HG03565 (cell line): ENCODE results near the gene KMT5B.

Experiments
- ATAC-seq: cut with Tn5 transposase; IDR thresholded peaks from one replicate; pipeline ENCODE4 v1.9.1; 2021; ENCODE audit warnings: mild to moderate bottlenecking, moderate library complexity; ENCODE audit not compliant: unreplicated experiment

KMT5B gene

DNA sequence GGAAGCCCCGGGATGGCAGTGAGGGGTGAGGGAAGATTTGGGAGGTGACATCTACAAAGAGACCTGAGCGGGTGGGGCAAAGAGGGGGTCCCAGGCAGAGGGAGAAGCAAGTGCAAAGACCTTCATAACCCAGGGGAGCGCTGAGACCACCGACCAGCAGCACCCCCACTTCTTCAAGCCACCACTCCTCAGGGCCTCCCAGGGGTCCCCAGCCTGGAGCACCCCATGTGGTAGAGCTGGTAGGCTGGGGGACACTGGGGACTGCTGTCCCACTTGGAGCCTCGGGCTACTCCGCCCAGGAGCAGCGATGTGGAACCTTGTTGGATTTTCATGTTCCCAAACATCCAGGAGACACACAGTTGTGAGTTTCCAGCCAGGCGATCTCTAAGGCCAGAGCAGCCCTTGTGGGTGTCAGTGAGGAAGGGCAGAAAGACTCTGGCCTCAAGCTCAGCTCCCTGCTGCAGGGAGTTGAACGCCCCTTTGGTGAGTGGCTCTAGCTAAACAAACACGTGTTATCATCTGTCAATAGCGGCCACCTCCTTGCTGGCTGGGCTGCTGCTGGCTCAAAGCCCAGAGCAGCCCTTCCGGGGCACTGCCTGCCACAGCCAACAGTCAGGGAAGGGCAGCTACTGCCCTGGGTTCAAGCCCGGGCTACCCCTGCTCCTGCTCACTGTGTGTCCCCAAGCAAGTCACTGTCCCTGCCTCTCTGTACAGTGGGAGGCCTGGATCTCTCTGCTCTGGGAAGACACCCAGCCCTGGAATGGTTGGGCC is 66.2 kb downstream of the KMT5B start:
- no peak for ATAC-seq

DNA sequence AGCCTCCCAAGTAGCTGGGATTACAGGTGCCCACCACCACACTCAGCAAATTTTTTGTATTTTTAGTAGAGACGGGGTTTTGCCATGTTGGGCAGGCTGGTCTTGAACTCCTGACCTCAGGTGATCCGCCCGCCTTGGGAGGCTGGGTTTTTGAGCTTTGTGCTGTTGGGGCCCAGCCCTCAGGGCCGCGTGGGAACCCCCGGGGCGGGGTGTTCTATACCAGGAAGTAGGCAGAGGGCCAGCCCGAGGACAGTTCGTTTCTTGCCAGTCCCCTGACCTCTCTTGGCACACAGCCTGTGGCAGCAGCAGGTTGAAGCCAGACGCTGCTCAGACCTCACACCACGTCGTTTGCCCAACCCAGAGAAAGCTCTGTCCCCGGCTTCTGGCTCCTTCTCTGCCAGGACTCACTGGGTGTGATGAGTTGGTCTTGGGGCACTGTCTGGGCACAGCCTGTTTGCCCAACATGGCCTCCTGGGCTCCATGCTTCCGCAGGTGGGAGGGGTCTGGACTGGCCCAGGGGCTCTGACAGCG is 67.0 kb downstream of the KMT5B start:
- no peak for ATAC-seq

DNA sequence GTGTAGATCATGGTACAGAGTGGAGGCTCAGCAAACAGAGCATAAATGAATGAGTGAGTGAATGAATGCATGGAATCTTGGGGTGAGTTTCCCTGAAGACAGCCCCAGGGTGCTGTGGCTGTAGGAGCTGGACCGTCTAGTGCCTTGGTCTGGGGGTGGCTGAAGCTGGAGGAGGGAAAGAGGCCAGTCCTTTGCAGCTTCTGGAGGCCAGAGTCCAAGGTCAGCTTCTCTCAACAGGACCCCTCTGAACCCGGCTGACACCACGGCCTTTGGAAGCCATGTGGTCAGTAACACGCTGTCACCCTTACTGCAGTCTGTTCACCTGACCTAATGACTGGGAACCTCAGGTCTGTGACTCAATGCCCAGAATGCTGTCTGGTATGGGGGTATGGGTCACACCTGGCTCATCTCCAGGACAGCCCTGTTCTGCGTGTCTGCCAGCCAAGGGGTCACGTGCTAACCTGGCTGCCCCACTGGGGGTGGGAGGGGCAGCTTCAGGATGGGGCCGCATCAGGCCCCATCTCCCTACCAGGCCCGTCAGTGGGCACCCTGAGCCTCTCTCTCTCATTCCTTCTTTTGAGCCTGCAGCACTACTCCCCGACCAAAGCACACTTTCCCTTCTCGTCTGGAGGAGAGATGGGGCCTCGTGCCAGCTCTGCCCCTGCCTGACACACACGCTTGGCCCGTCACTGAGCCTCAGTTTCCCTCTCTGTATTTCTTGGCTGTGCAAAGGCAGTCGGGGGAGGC is 67.8 kb downstream of the KMT5B start:
- ATAC-seq = no peak

DNA sequence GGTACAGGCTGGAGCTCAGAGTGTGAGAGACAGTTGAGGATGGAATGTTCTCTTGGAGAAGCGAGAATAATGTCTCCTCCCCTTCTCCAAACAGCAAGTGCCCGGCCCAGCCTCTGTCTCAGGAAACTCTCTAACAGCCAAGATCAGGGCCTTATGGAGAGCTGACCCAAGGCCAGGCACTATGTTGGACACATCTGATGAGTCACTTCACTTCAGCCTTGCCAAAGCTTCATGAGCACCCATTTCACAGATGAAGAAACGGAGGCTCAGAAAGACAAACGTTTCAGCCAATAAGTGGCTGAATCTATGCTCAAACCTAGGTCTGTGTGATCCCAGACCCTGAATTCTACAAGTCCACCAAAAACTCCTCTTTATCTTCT is 69.8 kb downstream of the KMT5B start:
- ATAC-seq = no peak

DNA sequence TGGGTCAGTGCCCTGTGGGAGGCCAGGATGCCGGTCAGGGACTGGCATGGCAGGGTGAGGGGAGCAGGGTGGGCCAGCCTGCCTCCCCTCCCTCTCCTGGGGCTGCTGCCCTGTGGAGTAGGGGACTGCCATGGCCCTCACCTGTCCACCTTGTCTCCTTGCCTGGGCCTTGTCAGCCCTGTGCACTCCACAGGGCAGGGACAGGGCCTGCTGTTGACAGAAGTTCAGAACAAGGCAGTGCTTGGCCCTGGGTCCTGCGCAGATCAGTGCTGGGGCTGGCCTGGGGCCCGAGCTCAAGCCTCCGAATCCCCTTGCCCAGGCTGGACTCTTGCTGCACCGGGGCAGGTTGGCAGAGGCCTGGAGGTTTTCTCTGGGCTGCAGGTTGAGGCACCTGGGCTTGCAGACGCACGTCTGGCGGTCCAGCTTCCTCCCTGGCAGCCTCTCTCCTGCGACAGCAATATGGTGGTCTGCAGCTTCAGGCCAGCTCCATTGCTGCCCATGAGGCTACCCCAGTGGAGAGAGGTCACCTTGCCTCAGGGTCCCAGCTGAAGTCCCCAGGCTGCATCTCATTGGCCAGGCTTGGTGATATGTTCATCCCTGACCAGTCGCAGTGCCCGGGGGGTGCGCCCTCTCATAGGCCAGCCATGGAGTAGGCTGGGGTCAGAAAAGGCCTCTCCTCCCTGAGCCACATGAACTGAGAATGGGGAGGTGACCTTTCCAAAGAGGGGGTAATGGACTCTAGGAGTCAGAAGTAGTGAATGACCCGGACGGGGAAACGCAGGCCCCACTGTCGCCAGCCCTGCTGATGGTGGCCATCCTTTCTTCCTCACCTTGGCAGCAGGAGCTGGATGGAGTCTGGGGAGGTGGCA is 70.4 kb downstream of the KMT5B start:
- no peak for ATAC-seq

DNA sequence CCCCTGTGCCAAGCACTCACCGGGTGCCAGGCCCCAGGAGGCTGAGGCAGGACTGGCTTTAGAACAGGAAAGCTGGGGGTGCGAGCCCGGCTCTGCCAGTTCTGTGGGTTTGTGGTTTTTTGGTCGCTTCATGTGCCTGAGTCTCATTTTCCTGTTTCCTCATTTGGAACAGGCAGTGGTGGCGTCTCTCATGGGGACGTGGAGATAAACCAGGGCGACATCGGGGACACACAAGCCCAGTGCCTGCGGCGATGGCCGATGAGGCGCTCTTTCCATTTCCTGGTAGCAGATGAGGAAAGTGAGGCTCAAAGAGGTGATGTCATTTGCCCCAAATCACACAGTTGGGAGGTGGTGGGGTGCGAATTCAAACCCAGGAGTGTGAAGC is 71.1 kb downstream of the KMT5B start:
- ATAC-seq = no peak

DNA sequence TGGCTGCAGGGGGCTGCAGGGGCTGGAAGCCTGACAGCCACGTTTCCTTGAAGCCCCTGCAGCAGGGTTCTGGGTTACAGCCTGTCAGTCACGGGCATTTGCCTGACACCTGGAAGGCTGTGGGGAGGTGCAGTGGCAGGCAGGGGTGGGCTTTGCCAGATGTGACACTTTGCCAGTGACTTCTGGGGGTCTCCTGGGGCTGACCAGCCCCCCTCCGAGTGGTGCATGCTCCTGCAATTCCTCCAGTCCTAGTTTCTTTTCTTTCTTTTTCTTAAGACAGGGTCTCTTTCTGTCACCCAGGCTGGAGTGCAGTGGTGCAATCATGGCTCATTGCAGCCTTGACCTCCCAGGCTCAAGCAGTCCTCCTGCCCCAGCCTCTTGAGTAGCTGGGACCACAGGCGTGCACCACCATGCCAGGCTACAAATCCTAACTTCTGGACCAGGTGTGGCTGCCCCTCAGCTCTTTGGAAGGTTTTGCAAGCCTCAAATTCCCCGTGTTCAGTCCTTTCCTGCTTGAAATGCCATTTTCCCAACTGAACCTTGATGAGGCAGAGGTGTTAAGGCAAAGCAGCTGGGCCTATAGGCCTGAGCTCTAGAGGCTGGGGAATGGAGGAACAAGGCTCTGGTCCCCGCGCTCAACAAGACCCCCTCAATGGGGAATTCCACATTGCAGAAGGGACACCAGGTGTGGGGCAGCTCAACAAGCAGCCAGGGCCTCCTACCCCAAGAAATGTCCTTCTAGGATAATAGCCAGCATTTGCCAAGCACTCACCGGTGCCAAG is 71.7 kb downstream of the KMT5B start:
- ATAC-seq = no peak

DNA sequence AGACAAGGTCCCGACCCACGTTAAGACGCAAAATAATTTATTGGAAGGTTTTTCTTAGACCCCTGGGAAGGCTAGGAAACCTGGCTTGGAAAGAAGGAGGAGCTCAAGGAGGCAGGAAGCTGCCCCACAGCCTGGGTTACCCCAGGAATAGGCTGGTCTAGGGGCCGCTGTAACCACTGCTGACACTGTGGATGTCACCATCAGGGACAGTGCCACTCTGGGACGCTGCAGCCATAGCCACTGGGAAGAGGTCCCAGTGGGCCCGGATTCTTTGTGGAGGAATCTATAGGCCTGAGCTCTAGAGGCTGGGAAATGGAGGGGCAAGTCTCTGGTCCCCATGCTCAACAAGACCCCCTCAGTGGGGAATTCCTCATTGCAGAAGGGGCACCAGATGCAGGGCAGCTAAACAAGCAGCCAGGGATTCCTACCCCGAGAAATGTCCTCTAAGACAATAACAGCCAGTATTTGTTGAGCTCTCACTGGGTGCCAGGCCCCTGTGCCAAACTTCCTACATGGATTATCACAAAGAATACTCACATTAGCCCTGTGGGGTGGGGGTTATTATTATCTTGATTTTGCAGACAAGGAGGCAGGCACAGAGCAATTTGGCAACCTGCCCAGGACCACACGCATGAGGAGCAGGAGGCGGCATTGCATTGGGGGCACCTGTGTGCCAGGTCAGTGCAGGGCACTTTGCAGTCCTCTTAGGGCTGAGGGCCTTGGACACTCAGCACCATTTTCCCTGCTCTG is 72.4 kb downstream of the KMT5B start:
- ATAC-seq = no peak

DNA sequence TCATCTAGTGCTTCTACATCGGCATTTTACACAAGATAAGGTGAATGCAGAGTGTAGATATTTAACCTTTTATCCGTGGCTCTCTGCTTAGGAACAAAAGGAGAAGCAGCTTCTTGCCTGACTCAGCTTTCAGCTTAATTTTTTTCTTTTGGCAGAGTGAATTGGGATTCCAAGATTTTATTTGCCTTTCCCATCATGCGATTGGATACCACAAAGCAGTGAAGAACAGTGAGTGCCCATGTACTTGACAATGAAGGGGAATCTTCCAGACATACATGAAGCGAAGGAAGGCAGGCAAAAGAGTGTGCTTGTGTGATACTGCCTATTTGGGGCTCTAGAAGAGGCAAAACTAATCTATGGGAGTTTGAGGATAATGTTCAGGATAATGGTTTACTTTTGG is 74.9 kb downstream of the KMT5B start:
- ATAC-seq = no peak

DNA sequence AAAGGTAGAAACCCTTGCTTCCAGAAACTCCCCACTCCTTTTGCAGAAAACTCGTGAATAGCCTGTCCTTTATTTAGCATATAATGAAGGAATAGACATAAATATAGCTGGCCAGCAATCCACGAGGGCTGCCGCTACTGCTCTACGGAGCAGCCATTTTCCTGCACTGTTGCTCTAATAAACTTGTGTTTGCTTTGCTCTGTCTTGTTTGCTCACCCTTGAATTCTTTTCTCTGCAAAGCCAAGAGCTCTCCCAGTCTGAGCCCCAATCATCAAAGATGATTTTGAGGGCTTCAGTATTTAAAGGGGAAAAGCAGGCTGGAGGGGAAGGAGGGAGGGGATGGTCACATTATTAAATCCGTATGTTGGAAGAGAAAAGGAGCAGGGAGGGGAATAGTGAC is 75.3 kb downstream of the KMT5B start:
- ATAC-seq = no peak

DNA sequence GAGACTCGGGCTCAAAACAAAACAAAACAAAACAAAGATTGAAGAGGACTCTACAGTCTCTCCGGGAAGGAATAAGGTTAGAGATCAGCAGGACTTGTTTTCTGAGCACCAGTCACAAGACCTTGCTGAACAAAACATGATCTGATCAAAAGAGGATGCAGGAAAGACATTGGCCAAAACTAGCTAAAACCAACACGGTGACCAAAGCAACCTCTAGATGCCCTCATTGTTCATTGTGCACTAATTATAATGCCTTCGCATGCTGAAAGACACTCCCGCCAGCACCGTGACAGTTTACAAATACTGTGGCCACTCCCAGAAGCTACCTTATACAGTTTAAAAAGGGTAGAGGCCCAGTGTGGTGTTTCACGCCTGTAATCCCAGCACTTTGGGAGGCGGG is 76.2 kb downstream of the KMT5B start:
- no peak for ATAC-seq

DNA sequence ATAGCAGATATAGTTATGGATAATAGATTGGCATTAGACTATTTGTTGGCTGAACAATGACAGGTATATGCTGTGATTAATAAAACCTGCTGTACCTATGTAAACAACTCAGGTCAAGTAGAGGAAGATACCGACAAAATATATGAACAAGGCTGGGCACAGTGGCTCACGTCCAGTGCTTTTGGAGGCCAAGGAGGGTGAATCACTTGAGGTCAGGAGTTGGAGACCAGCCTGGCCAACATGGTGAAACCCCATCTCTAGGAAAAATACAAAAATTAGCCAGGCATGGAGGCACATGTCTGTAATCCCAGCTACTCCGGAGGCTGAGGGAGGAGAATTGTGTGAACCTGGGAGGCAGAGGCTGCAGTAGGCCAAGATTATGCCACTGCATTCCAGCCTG is 77.9 kb downstream of the KMT5B start:
- no peak for ATAC-seq

DNA sequence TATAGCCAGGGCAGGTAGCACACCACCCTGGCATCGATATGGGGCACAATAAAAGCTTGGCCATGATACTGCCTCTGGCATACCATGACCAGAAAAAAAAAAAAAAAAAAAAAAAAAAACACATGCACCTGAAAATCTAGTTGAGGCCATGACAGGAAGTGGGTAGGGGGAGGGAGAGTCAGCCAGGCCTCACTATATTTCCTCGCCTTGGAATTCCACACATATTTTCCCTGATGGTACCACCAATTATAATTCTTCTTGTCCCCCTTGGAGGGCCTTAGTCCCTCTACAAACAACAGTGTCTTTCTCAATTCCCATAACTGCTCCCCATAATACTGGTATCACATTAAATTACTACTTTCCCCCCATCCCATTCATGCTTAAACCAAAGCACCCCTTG is 79.3 kb downstream of the KMT5B start:
- no peak for ATAC-seq

DNA sequence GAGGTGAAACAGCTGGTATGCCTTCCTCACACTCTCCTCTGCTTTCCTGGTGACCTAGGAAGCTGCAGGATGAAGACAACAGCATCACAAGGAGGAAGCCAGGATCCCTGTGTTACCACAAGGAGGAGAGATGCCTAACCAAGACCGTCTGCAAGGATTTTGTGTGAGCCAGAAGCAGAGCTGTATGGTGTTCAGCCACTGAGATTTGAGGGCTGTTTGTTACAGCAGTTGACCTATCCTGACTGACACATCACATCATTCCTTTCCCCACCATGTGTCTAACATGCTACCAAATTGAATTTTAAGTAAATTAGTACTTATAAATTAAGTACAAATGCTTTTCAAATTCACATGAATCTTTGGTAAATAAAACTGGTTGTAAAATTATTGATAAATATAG is 83.0 kb downstream of the KMT5B start:
- no peak for ATAC-seq

DNA sequence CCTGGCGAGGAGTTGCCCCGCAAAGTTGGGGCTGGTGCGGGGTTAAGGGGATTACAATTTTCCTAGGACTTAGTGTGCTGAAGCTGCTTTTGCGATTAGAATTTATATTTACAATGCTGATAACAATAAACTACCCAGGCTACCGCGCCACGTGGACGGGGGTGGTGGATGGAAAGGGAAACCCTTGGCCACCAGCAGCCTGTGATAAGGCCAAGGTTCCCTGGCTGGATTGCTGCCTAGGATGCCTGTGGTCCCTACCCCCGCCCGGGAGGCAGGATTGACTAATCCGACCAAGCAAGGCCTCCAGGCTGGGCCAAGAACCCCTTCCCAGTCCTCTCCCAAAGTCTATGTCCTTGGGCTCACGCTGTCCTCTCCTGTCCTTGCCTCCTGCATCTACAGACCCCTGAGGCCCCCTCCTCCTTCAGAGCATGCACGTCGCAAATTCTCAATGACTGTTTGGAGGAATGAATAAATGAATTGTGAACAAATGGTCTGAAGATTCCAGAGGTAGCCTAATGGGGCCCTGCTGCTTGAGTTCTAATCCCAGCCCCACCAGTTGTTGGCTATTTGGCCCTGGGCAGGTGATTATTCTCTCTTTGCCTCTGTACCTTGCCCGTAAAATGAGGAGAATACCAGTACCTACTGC is 84.3 kb downstream of the KMT5B start:
- no peak for ATAC-seq

DNA sequence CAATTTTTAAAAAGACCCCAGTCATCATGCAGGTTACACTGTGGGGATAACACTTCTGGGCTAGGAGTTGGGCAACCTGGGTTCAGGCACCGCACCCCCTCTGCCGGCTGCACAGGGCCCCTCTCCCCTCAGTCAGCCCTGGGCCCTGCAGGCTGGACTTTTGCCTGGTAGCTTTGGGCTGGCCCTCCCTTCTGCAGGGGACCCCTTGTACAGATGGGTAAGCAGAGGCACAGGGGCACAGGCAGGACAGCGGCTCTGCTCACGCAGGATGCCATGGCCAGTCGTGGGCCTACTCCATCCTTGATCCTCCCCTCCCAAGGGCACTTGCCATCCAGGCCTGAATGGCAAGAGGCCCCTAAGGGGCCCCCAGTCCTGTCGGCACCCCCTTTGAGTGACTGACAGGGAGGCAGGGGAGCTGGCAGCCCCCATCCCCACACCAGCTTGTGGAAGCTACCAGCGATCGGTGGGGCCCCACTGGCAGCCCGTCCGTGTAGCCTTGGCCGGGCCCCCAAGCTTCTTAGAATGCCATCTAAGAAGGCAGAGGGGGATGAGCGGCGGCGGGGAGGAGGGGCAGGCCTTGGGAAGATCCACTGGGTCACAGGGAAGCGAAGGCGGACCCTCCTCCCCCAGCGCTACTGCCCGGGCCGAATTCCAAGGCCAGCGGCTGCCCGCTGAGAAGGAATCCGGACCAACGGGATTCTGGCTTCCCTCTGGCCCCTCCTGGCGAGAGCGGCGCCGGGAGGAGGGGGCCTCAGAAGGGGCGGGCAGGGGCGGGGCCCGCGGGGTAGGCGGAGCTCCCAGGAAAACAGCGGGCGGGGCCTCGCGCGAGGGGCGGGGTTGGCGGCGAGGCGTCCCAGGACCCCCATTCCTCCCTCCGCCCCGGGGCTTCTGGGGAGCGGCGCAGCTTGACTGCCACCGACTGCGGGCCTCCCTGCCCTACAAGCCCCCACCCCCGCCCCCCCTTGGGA is 85.1 kb downstream of the KMT5B start:
- ATAC-seq = no peak

DNA sequence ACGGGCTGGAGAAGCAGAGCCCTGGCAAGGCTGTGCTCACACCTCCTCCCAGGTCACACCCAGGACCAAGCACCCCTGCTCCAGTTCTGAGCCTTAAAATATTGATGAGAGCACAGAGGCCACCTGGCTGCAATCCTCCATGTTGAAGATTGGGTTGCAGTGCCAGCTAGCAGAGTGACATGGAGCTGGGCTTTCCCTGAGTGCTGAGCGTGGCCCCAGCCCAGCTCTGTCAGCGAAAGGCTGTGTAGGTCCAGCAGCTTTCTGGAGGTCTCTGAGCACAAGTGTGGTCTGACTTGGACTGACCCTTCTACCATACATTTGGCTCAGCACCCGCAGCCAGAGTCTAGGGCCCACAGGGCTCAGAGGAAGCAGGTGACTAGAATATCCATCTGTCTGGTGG is 87.9 kb downstream of the KMT5B start:
- ATAC-seq = no peak

DNA sequence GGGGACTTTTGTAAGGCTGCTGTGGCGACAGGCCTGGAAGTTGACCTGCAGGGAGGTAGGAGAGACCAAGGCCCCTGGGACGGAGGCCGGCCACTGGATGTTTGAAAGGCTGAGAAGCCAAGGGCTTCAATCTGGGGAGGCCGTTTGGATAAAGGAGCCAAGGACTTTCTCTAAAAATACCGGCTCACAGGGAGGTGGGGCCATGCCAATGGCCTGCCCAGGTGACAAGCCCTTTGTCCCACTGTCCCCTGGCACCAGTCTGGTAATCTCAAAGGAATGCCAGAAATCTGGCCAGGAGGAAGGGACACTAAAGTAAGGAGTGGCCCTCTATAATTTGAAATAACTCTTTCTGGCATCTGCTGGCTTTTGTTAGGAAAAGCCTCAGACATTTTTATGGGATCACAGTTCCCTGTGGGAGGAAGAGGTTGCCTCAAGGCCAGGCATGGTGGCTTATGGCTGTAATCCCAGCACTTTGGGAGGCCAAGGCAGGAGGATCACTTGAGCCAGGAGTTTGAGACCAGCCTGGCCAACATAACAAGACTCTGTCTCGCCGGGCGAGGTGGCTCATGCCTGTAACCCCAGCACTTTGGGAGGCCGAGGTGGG is 90.1 kb downstream of the KMT5B start:
- no peak for ATAC-seq
